Measurements from ENCODE around the gene GAMT. TPM values are rescaled to one million over a fixed set of nuclear protein-coding genes. Genes with fewer than 3 reads are reported as not detected.

Gene GAMT
- total and polyA plus RNA-seq, 2 experiments from 2014 or later: 121 to 170 TPM

DNA sequence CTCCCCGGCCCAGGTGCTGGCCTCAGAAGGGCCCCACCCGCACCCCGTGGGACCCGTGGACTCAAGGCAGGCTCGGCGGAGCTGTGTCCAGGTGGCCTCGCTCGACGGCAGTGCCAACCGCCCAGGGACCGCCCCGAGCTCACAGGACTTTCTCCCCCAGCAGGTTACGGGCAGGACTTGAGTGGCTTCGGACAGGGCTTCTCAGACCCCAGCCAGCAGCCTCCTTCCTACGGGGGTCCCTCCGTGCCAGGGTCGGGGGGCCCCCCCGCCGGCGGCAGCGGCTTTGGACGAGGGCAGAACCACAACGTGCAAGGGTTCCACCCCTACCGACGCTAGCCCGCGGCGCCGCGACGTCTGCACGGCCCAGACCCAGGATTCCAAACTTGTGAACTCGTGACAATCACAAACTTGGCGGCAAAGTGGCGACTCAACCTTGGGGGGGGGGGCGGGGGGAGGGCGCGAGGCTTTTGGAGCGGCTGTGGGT is 33.3 kb upstream of the GAMT start:
- Histone ChIP-seq H3K4me1 (ENCODE audit: insufficient read depth) (peaks cover 6% of the 10 kb centered on the region), H3K4me3 (no peak overlapping the region), H4K20me1 (ENCODE audit: insufficient read depth, poor library complexity, severe bottlenecking) (peaks cover 8% of the 10 kb centered on the region), H3K4me2 (no peak overlapping the region), H3K9me2 (replicated peaks; ENCODE audit: insufficient read depth) (no peaks in the 10 kb centered on the region), H3K27me3 (no peaks in the 10 kb centered on the region), H3K9me3 (ENCODE audit: low read depth) (no peaks in the 10 kb centered on the region), H2AFZ (no peak overlapping the region), H3K27ac (no peak overlapping the region), H3K36me3 (replicated peaks; ENCODE audit: insufficient read depth, low read depth) (no peaks in the 10 kb centered on the region), H3K79me2 (peaks cover 23% of the 10 kb centered on the region)
- TF ChIP-seq EZH2phosphoT487 (IDR thresholded peaks at IDR 0.05; ENCODE audit: low read depth, severe bottlenecking, unreplicated experiment): no peak
- TF ChIP-seq, protein P1, sequence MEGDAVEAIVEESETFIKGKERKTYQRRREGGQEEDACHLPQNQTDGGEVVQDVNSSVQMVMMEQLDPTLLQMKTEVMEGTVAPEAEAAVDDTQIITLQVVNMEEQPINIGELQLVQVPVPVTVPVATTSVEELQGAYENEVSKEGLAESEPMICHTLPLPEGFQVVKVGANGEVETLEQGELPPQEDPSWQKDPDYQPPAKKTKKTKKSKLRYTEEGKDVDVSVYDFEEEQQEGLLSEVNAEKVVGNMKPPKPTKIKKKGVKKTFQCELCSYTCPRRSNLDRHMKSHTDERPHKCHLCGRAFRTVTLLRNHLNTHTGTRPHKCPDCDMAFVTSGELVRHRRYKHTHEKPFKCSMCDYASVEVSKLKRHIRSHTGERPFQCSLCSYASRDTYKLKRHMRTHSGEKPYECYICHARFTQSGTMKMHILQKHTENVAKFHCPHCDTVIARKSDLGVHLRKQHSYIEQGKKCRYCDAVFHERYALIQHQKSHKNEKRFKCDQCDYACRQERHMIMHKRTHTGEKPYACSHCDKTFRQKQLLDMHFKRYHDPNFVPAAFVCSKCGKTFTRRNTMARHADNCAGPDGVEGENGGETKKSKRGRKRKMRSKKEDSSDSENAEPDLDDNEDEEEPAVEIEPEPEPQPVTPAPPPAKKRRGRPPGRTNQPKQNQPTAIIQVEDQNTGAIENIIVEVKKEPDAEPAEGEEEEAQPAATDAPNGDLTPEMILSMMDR (IDR thresholded peaks at IDR 0.05; ENCODE audit: poor library complexity): no peak
- no peak for TF ChIP-seq EZH2 (IDR thresholded peaks at IDR 0.05; ENCODE audit: borderline replicate concordance)
- 95% methylated on average over 37 of the region's 39 CpGs for WGBS (ENCODE audit: low lambda C conversion rate, missing lambda C conversion rate)
- DNase-seq (ENCODE audit: low spot score): no peak

DNA sequence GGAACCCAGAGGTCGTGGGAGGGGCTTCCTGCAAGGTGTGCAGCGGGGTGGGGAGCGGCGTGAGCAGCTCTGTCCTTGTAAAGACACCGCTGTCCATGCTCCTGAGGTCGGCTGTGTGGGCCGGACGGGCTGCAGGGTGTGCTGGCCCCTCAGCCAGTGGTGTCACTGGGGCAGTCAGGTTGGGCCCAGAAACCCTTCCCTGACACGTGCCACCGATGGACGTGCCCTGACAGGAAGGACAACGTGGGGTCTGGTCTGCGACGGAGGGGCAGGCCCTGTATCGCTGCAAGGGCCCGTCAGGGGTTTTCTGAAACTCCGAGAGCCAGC is 32.7 kb upstream of the GAMT start:
- no peak overlapping the region for H3K4me3 ChIP-seq
- no peaks in the 10 kb centered on the region for H3K36me3 ChIP-seq (replicated peaks; ENCODE audit: insufficient read depth, low read depth)
- no peaks in the 10 kb centered on the region for H3K27me3 ChIP-seq
- H3K27ac ChIP-seq: no peak overlapping the region
- no peaks in the 10 kb centered on the region for H3K9me2 ChIP-seq (replicated peaks; ENCODE audit: insufficient read depth)
- peaks cover 23% of the 10 kb centered on the region for H3K79me2 ChIP-seq
- no peak for DNase-seq (ENCODE audit: low spot score)
- H3K4me1 ChIP-seq (ENCODE audit: insufficient read depth): peaks cover 5% of the 10 kb centered on the region
- no peak overlapping the region for H2AFZ ChIP-seq
- no peak overlapping the region for H3K4me2 ChIP-seq
- H4K20me1 ChIP-seq (ENCODE audit: insufficient read depth, poor library complexity, severe bottlenecking): peaks cover 2% of the 10 kb centered on the region
- 96% methylated on average over 17 of the region's 17 CpGs for WGBS (ENCODE audit: low lambda C conversion rate, missing lambda C conversion rate)
- no peaks in the 10 kb centered on the region for H3K9me3 ChIP-seq (ENCODE audit: low read depth)
- TF ChIP-seq, protein P1 (IDR thresholded peaks at IDR 0.05; ENCODE audit: poor library complexity): no peak
- TF ChIP-seq EZH2phosphoT487 (IDR thresholded peaks at IDR 0.05; ENCODE audit: low read depth, severe bottlenecking, unreplicated experiment): no peak
- no peak for TF ChIP-seq EZH2 (IDR thresholded peaks at IDR 0.05; ENCODE audit: borderline replicate concordance)

DNA sequence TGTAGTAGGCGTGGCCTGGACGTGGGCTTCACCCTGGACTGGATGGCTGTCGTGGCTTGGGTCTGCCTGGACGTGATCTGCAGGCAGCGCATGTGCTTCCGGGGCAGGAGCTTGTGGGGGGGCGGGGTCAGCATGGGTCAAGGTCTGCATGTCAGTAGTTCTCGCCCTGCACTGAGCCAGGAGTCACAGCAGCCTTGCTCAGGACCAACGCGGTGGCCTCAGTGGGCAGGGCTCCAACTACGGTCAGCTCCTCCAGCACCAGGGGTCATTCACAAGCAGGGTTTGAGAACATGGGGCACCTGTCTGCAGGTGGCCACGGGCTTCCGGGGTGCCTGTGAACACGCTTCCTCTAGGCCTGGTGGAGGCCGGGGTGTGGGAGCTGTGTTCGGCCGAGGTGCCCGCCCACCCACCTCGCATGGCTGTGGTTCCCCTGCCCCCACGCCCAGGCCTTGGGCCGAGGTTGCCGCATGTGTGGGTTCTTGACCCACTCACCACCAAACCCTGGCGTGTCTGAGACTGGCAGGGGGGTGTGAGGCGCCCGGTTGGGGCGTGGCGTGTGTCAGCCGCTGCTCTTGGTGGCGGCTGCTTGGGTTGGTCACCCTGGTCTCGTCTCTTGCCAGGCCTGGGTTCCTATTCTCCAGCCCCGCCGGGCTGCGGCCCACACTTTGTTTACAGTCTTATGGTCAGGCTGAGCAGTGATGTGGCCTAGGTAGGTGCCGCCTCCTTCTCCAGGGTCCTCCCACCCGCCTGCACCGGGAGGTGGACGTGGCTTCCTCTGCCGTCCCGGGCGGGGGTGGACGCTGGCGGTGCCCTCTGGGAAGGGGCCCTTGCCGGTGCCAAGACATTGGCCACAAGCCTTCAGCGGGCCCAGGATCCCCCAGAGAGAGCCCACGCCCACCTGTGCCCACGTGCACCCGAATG is 32.0 kb upstream of the GAMT start:
- H4K20me1 ChIP-seq (ENCODE audit: insufficient read depth, poor library complexity, severe bottlenecking): no peaks in the 10 kb centered on the region
- no peak overlapping the region for H3K4me3 ChIP-seq
- H3K4me2 ChIP-seq: no peak overlapping the region
- H3K79me2 ChIP-seq: peaks cover 18% of the 10 kb centered on the region
- no peak overlapping the region for H3K27ac ChIP-seq
- no peak overlapping the region for H2AFZ ChIP-seq
- H3K36me3 ChIP-seq (replicated peaks; ENCODE audit: insufficient read depth, low read depth): no peaks in the 10 kb centered on the region
- DNase-seq (ENCODE audit: low spot score): no peak
- H3K9me2 ChIP-seq (replicated peaks; ENCODE audit: insufficient read depth): no peaks in the 10 kb centered on the region
- H3K9me3 ChIP-seq (ENCODE audit: low read depth): no peaks in the 10 kb centered on the region
- TF ChIP-seq EZH2phosphoT487 (IDR thresholded peaks at IDR 0.05; ENCODE audit: low read depth, severe bottlenecking, unreplicated experiment) (no peak), EZH2 (IDR thresholded peaks at IDR 0.05; ENCODE audit: borderline replicate concordance) (no peak)
- TF ChIP-seq, protein P1 (IDR thresholded peaks at IDR 0.05; ENCODE audit: poor library complexity): no peak
- H3K4me1 ChIP-seq (ENCODE audit: insufficient read depth): peaks cover 5% of the 10 kb centered on the region
- WGBS (ENCODE audit: low lambda C conversion rate, missing lambda C conversion rate): 95% methylated on average over 44 of the region's 47 CpGs
- H3K27me3 ChIP-seq: no peaks in the 10 kb centered on the region

All from hepatocyte (in vitro differentiated cells).